HL-60 (cell line): ENCODE measurements around the gene CSMD2.

Source experiments
- DNase-seq, 2 experiments: peaks; one replicate each; pipeline ENCODE4 v3.0.0-alpha.2; 2010 to 2020; ENCODE audit warnings: low read depth in 1 of 2, low spot score in 1 of 2
- H3K27ac ChIP-seq: fragments of 250-450 bp; sonication (Bioruptor Pico); replicated peaks from 2 replicates; pipeline ENCODE4 v1.5.1; 2020; ENCODE audit warnings: mild to moderate bottlenecking, moderate library complexity
- H3K27me3 ChIP-seq: fragments of 250-450 bp; sonication (Bioruptor Pico); 2 replicates; pipeline ENCODE4 v1.5.1; 2021; ENCODE audit warnings: mild to moderate bottlenecking, moderate library complexity; ENCODE audit not compliant: insufficient read depth, poor library complexity, severe bottlenecking
- H3K4me3 ChIP-seq: replicated peaks from 2 replicates; pipeline ENCODE4 v1.5.1; 2011; ENCODE audit warnings: mild to moderate bottlenecking, control low read depth, low read length; ENCODE audit not compliant: insufficient read depth
- CTCF ChIP-seq: IDR thresholded peaks from one replicate; pipeline ENCODE4 v1.5.1; 2011; ENCODE audit warnings: low read length, control low read depth, inconsistent platforms; ENCODE audit not compliant: insufficient read depth
- GABPA ChIP-seq: IDR thresholded peaks from 2 replicates; pipeline ENCODE4 v1.6.1; 2012; ENCODE audit warnings: low read depth
- POLR2AphosphoS5 ChIP-seq: IDR thresholded peaks from 2 replicates; pipeline ENCODE4 v1.6.1; 2012; ENCODE audit warnings: low read depth
- REST ChIP-seq: IDR thresholded peaks from 2 replicates; pipeline ENCODE4 v1.6.1; 2012; ENCODE audit warnings: low read depth; ENCODE audit not compliant: insufficient replicate concordance
- SPI1 ChIP-seq: IDR thresholded peaks from 2 replicates; pipeline ENCODE4 v1.6.1; 2012; ENCODE audit warnings: low read depth, mild to moderate bottlenecking, borderline replicate concordance

The CSMD2 gene

GRCh38 chr1:34199927-34200326 lies 34.9 kb upstream of the CSMD2 start:
- TF ChIP-seq SPI1 (no peak), GABPA (no peak), POLR2AphosphoS5 (no peak), REST (no peak), CTCF (no peak)
- no peak for DNase-seq
- H3K27me3 ChIP-seq, result no peaks in the 10 kb centered on the region
- H3K27ac ChIP-seq, result no peak overlapping the region
- no peak overlapping the region for H3K4me3 ChIP-seq

- Histone ChIP-seq H3K27me3 (no peaks in the 10 kb centered on the region), H3K4me3 (no peak overlapping the region), H3K27ac (no peak overlapping the region)
- TF ChIP-seq REST (no peak), CTCF (no peak), POLR2AphosphoS5 (no peak), SPI1 (no peak), GABPA (no peak)
- no peak for DNase-seq
Observed at GRCh38 chr1:34192621-34193020, 27.6 kb upstream of the CSMD2 start.

GRCh38 chr1:34190692-34191091 lies 25.7 kb upstream of the CSMD2 start:
- H3K27me3 ChIP-seq, result no peaks in the 10 kb centered on the region
- no peak overlapping the region for H3K4me3 ChIP-seq
- TF ChIP-seq GABPA (no peak), POLR2AphosphoS5 (no peak), SPI1 (no peak), CTCF (no peak), REST (no peak)
- H3K27ac ChIP-seq, result no peak overlapping the region
- no peak for DNase-seq
